H1 (cell line): ENCODE results near the gene TRIM46. TPM values are rescaled to one million over a fixed set of nuclear protein-coding genes. Genes with fewer than 3 reads are reported as not detected.

Experiments used
- ASH2L ChIP-seq: fragments of 200-600, 300-600 bp; sonication (generic); IDR thresholded peaks from one replicate; pipeline ENCODE4 v1.7.1; 2017; ENCODE audit warnings: low read length
- CBX5 ChIP-seq: fragments of 300-800, 300-1000 bp; sonication (generic); IDR thresholded peaks from 2 replicates; pipeline ENCODE4 v1.7.1; 2016; ENCODE audit warnings: antibody characterized with exemption, low read length, low read depth
- CBX8 ChIP-seq: fragments of 300-800, 300-1000 bp; sonication (generic); IDR thresholded peaks from 2 replicates; pipeline ENCODE4 v1.7.1; 2016; ENCODE audit warnings: low read depth, low read length, borderline replicate concordance
- CHD7 ChIP-seq: fragments of 300-600 bp; sonication (generic); IDR thresholded peaks from 2 replicates; pipeline ENCODE4 v1.7.1; 2012; ENCODE audit warnings: low read length, moderate library complexity, mild to moderate bottlenecking, inconsistent platforms; ENCODE audit not compliant: insufficient replicate concordance
- KDM5A ChIP-seq: fragments of 200-600 bp; IDR thresholded peaks from 2 replicates; pipeline ENCODE4 v1.7.1; 2012; ENCODE audit warnings: mild to moderate bottlenecking, low read length, inconsistent platforms, mixed read lengths
- NANOG ChIP-seq: IDR thresholded peaks from 2 replicates; pipeline ENCODE4 v1.6.1; 2011; ENCODE audit warnings: low read length, low read depth, mild to moderate bottlenecking, inconsistent platforms; ENCODE audit not compliant: insufficient read depth, poor library complexity, severe bottlenecking
- RBBP5 ChIP-seq: IDR thresholded peaks from 2 replicates; pipeline ENCODE4 v1.7.1; 2012; ENCODE audit warnings: low read depth, mild to moderate bottlenecking, inconsistent platforms, low read length, moderate library complexity, borderline replicate concordance
- SP4 ChIP-seq: IDR thresholded peaks from 2 replicates; pipeline ENCODE4 v1.6.1; 2012; ENCODE audit warnings: low read length, inconsistent platforms
- polyA plus RNA-seq, 7 experiments: library from polyadenylated mRNA; depleted of rRNA in 3 of 7; stranded (reverse) in 5 of 7; unstranded in 2 of 7; fragments of >200 nt in 5 of 7; fragments of 200-250 nt in 2 of 7; gene quantifications; 1 replicate in 5 of 7; 2 replicates in 1 of 7; 4 replicates in 1 of 7; pipeline versions ENCODE4 v1.2.1 to v1.2.3, GENCODE V29; 2011 to 2013; ENCODE audit warnings: missing spikeins in 2 of 7, mixed read lengths in 2 of 7
- total RNA-seq: library from RNA; stranded (reverse); fragmentation: NEBNext Ultra II Directional; extraction: Animal tissue kit (Norgen Biotek cat#: 25700); gene quantifications from 2 replicates; pipeline ENCODE4 v1.2.1, GENCODE V29; 2021
- TF ChIP-seq, protein P1 (sequence below): IDR thresholded peaks from 2 replicates; pipeline ENCODE4 v1.6.1; 2011; ENCODE audit warnings: low read length, improper control_type of control experiment

Gene TRIM46
- total and polyA plus RNA-seq, 2 of the 8 experiments (the other 6 are each of a cell fraction or from before 2014, with no cell fraction given), result 15.5 to 21.6 TPM

GRCh38 chr1:155185783-155186066 is 12.1 kb downstream of the TRIM46 start (continued):
- no peak for TF ChIP-seq KDM5A
- no peak for TF ChIP-seq CBX5
- no peak for TF ChIP-seq CHD7
- TF ChIP-seq, protein P1, sequence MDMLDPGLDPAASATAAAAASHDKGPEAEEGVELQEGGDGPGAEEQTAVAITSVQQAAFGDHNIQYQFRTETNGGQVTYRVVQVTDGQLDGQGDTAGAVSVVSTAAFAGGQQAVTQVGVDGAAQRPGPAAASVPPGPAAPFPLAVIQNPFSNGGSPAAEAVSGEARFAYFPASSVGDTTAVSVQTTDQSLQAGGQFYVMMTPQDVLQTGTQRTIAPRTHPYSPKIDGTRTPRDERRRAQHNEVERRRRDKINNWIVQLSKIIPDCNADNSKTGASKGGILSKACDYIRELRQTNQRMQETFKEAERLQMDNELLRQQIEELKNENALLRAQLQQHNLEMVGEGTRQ, result no peak
- TF ChIP-seq SP4, result no peak
- no peak for TF ChIP-seq CBX8
- TF ChIP-seq NANOG, result no peak
- TF ChIP-seq ASH2L, result no peak
- TF ChIP-seq RBBP5, result no peak
